Cardiac fibroblast (primary cell): ENCODE results near the gene STYXL1.
"Not testable (repeated sequence)": the region's sequence is repeated elsewhere in the genome, so short reads cannot be mapped to it uniquely, and the experiment has no call there.

Source experiments
- DNase-seq, 2 donors: peaks; one replicate each; pipeline versions ENCODE4 v3.0.0 to v3.0.0-alpha.2; 2010; ENCODE audit warnings: low read depth in 2 of 2
- H3K4me3 ChIP-seq, 2 donors: replicated peaks in 1 of 2; 1 replicate in 1 of 2; 2 replicates in 1 of 2; pipeline ENCODE4 v1.5.1; 2011; ENCODE audit warnings: low read depth in 2 of 2, low read length in 2 of 2, mild to moderate bottlenecking in 2 of 2, moderate library complexity in 1 of 2
- TF ChIP-seq, protein P1 (sequence below): IDR thresholded peaks from one replicate; pipeline ENCODE4 v1.5.1; 2011; ENCODE audit warnings: low read depth, mild to moderate bottlenecking, low read length, inconsistent platforms

Gene STYXL1

DNA sequence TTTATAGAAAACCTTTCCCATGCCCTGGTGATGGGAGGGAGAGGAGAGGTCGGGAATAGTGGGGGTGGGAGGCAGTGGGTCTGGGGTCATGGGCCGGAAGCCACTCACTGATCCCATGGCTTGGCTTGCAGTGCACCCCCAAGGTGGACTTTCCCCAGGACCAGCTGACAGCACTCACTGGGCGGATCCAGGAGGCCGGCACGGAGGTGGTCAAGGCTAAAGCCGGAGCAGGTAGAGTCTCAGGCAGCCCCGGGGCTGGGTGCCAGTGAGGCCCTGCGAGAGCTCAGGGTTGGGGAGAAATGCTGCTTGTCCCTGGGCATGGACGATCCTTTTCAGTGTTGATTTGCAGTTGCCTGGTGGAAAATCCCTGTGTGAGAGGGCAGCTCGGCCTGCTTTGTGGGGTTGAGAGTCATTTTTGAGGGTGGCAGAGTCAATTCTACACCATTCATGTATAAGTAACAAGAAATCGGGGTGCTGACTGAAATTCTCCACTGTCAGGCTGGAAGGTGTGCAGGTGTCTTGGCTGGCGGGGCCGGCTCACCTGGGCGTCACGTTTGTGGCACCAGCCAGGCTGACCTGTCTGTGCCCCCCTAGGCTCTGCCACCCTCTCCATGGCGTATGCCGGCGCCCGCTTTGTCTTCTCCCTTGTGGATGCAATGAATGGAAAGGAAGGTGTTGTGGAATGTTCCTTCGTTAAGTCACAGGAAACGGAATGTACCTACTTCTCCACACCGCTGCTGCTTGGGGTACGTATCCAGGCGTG, 16.6 kb upstream of the STYXL1 start:
- TF ChIP-seq, protein P1, sequence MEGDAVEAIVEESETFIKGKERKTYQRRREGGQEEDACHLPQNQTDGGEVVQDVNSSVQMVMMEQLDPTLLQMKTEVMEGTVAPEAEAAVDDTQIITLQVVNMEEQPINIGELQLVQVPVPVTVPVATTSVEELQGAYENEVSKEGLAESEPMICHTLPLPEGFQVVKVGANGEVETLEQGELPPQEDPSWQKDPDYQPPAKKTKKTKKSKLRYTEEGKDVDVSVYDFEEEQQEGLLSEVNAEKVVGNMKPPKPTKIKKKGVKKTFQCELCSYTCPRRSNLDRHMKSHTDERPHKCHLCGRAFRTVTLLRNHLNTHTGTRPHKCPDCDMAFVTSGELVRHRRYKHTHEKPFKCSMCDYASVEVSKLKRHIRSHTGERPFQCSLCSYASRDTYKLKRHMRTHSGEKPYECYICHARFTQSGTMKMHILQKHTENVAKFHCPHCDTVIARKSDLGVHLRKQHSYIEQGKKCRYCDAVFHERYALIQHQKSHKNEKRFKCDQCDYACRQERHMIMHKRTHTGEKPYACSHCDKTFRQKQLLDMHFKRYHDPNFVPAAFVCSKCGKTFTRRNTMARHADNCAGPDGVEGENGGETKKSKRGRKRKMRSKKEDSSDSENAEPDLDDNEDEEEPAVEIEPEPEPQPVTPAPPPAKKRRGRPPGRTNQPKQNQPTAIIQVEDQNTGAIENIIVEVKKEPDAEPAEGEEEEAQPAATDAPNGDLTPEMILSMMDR: no peak
- H3K4me3 ChIP-seq: no peak overlapping the region
- no peak for DNase-seq

DNA sequence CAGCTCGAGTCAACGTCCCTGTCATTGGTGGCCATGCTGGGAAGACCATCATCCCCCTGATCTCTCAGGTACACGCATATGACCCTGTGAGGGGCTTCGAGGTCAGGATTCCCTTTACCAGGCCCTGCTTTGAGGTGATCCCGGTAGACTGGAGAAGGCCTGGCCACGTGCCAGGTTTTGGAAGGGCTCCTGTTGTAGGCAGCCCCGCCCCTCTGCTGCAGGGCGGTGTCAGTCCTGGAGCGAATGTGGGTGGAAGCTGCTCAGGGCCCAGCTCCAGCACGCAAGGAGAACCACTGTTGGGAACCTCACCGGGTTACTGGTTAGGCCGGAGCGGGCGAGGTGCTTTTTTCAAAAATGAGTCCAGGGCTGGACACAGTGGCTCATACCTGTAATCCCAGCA, 15.7 kb upstream of the STYXL1 start:
- DNase-seq: no peak
- no peak overlapping the region for H3K4me3 ChIP-seq
- TF ChIP-seq, protein P1: no peak

DNA sequence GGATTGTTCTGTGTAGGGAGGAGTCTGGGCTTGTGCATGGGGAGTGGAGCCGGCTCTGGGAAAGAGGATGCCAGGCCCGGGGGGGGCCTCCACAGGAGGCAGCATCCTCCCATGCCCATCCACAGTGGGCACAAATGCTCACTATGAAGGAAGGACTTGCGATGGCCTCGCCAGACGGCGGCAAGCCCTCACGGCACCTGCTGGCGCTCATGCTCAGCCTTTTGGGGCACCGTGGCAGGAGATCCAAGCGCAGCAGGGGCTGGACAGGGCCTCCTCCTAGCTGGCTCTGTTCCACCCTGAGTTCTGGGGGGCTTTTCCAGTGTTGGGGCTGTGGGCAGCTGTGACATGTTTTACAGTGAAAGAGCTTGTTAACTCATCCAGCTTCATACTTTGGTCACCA, 15.3 kb upstream of the STYXL1 start:
- TF ChIP-seq, protein P1: no peak
- no peak overlapping the region for H3K4me3 ChIP-seq
- no peak for DNase-seq

DNA sequence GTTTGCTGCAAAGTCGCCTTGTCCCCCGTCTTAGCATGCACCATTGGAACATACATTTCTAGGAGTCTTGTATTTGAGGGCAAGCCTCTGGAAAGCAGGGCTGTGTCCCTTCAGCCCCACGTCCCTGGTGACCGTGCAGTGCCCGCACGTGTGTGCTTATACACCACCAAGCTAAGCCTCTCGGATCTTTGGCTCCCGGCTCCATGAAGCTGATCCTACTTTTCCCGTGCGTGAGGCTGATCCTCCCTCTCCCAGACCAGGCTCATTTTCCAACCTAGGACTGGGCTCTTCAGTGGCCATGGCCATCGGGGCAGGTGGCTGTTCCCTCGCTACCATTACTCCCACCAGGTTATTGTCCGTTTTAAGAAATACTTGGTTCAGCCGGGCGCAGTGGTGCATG, 14.5 kb upstream of the STYXL1 start:
- TF ChIP-seq, protein P1: no peak
- H3K4me3 ChIP-seq: no peak overlapping the region
- DNase-seq: no peak

DNA sequence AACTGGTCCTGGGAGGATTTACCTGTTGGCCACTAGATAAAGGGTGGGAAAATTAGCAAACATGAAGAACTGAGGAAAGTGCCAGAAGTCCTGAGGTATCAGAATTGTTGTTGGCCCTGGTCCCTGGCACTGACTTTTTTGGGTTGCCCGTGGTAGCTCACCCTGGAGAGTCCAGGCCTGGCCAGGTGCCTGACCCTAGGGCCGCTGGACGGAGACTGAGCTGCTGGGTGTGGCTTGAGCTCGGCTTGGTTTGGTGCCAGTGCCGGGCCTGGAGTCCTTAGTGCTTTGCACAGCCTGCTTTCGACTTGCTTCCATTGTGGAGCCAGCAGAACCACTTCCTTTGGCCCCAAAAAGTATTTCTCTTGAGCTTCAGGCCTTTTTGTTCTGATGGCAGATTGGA, 13.0 kb upstream of the STYXL1 start:
- TF ChIP-seq, protein P1: no peak
- DNase-seq: no peak
- H3K4me3 ChIP-seq: no peak overlapping the region

DNA sequence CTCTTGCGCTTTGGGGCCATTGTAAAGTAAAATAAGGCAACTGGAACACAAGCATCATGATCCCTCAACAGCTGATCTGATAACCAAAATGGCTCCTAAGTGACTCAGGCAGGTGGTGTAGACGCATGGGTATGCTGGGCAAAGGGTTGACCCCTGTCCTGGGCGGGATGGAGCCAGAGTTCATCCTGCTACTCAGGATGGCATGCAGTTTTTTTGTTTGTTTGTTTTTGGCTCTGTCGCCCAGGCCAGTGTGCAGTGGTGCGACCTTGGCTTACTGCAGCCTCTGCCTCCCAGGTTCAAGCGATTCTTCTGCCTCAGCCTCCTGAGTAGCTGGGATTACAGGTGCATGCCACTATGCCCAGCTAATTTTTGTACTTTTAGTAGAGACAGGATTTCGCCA, 10.9 kb upstream of the STYXL1 start:
- not testable (repeated sequence) for H3K4me3 ChIP-seq, DNase-seq

DNA sequence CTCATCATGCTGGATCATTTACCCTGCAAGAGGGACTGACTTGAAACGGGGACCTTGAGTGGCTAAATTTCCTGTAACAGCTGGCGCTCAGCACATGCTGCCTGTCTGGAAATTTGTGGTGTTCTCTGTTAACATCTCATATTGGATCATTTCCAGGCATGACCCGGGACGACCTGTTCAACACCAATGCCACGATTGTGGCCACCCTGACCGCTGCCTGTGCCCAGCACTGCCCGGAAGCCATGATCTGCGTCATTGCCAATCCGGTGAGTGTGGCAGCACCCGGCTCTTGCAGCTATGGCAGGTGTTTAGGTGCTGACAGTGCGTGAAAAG, 10.0 kb upstream of the STYXL1 start:
- TF ChIP-seq, protein P1: no peak
- no peak overlapping the region for H3K4me3 ChIP-seq
- DNase-seq: no peak
